ENCODE measurements around the gene DNAJC1. TPM values are rescaled to one million over a fixed set of nuclear protein-coding genes. Genes with fewer than 3 reads are reported as not detected.

DNAJC1 gene
- total RNA-seq, 1 donor from 2014 or later: 12.0 TPM

GRCh38 chr10:21740989-21741388 lies 262.5 kb downstream of the DNAJC1 start:
- no peaks in the 10 kb centered on the region for H3K27me3 ChIP-seq (ENCODE audit: low read depth)
- TF ChIP-seq, protein P1, sequence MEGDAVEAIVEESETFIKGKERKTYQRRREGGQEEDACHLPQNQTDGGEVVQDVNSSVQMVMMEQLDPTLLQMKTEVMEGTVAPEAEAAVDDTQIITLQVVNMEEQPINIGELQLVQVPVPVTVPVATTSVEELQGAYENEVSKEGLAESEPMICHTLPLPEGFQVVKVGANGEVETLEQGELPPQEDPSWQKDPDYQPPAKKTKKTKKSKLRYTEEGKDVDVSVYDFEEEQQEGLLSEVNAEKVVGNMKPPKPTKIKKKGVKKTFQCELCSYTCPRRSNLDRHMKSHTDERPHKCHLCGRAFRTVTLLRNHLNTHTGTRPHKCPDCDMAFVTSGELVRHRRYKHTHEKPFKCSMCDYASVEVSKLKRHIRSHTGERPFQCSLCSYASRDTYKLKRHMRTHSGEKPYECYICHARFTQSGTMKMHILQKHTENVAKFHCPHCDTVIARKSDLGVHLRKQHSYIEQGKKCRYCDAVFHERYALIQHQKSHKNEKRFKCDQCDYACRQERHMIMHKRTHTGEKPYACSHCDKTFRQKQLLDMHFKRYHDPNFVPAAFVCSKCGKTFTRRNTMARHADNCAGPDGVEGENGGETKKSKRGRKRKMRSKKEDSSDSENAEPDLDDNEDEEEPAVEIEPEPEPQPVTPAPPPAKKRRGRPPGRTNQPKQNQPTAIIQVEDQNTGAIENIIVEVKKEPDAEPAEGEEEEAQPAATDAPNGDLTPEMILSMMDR (IDR thresholded peaks at IDR 0.05; ENCODE audit: borderline replicate concordance): no peak
- no peak overlapping the region for H3K27ac ChIP-seq (replicated peaks)
- intact Hi-C loops (cut with micrococcal nuclease): no loop called here
- H3K4me1 ChIP-seq: peaks cover 6% of the 10 kb centered on the region
- no peaks in the 10 kb centered on the region for H3K9me3 ChIP-seq (replicated peaks)
- no peak for DNase-seq
- H3K36me3 ChIP-seq: peaks cover 74% of the 10 kb centered on the region
- no peak overlapping the region for H3K4me3 ChIP-seq

DNA sequence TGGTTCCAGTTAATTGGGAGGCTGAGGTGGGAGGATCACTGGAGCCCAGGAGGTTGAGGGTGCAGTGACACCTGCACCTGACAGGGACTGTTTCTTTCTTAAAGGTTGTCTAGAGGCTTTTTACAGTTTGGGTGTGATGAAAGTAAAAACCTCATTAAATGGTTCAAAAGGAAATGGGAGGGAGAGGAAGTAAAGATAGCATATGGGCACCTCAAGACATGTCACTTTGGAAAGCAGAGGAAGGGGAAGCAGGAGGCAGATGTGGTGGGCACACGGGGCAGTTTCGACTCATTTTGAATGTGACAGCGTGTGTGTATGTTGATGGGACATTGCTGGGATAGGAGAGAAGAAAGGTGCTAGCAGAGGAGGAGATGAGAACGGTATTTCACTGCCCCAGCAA lies 266.4 kb downstream of the DNAJC1 start:
- H3K36me3 ChIP-seq: peaks cover 72% of the 10 kb centered on the region
- intact Hi-C loops (cut with micrococcal nuclease): no loop called here

GRCh38 chr10:21733710-21734109 lies 269.8 kb downstream of the DNAJC1 start:
- intact Hi-C loops (cut with micrococcal nuclease): loop anchor here (5.0 kb wide), 1 partner anchor 221 kb away; no protein-coding TSS in a partner anchor
- Histone ChIP-seq H3K4me3 (no peak overlapping the region), H3K27me3 (ENCODE audit: low read depth) (no peaks in the 10 kb centered on the region), H3K4me1 (no peaks in the 10 kb centered on the region), H3K9me3 (replicated peaks) (no peaks in the 10 kb centered on the region), H3K36me3 (peaks cover 55% of the 10 kb centered on the region), H3K27ac (replicated peaks) (no peak overlapping the region)
- DNase-seq: no peak
- TF ChIP-seq, protein P1 (IDR thresholded peaks at IDR 0.05; ENCODE audit: borderline replicate concordance): no peak

More for the DNA sequence above, 266.4 kb downstream of the DNAJC1 start:
- no peaks in the 10 kb centered on the region for H3K27me3 ChIP-seq (ENCODE audit: low read depth)
- H3K4me1 ChIP-seq: peaks cover 6% of the 10 kb centered on the region
- TF ChIP-seq, protein P1 (IDR thresholded peaks at IDR 0.05; ENCODE audit: borderline replicate concordance): no peak
- H3K9me3 ChIP-seq (replicated peaks): no peaks in the 10 kb centered on the region
- H3K4me3 ChIP-seq: no peak overlapping the region
- no peak for DNase-seq
- H3K27ac ChIP-seq (replicated peaks): no peak overlapping the region

DNA sequence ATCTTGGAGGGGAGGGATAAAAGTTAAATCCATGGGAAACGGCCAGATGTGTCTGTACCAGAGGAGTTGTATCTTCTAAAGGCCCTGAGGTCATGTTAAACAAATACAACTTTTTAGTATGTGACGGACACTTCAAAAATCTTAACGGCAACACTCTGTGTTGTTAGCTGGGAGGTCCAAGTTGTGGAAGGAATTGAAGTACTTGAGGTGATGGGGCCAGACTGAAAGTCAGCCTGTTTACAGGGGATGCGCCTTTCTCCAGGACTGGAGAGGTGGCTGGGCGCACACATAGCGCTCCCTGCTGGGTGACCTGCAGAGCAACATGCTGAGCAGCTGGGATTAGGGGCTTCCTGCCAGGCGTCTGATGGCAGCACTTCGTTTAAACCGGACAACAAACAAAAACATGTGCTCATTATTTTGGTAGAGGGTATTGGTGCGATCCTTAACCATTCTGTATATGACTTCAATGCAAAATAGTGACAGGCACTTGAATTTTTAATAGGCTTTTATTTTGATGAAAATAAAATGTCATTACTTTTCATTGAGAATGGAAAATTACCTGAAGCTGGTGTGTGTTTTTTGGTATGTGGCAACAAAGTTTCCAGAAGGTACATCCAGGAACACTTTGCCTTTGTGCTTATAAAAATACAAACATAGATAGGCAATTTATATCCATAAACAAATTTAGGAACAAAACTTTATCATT lies 271.3 kb downstream of the DNAJC1 start:
- Histone ChIP-seq H3K27me3 (ENCODE audit: low read depth) (no peaks in the 10 kb centered on the region), H3K9me3 (replicated peaks) (no peaks in the 10 kb centered on the region), H3K27ac (replicated peaks) (no peak overlapping the region), H3K4me3 (no peak overlapping the region), H3K36me3 (peaks cover 52% of the 10 kb centered on the region), H3K4me1 (no peaks in the 10 kb centered on the region)
- intact Hi-C loops (cut with micrococcal nuclease): loop anchor here (5.0 kb wide), 1 partner anchor 220 kb away; no protein-coding TSS in a partner anchor
- peak; percentile 62 for DNase-seq
- TF ChIP-seq, protein P1 (IDR thresholded peaks at IDR 0.05; ENCODE audit: borderline replicate concordance): peak; percentile 95

- H3K4me3 ChIP-seq: no peak overlapping the region
- peaks cover 22% of the 10 kb centered on the region for H3K4me1 ChIP-seq
- H3K9me3 ChIP-seq (replicated peaks): no peaks in the 10 kb centered on the region
- no peak for DNase-seq
- H3K27ac ChIP-seq (replicated peaks): no peak overlapping the region
- H3K27me3 ChIP-seq (ENCODE audit: low read depth): no peaks in the 10 kb centered on the region
- TF ChIP-seq, protein P1 (IDR thresholded peaks at IDR 0.05; ENCODE audit: borderline replicate concordance): no peak
- intact Hi-C loops (cut with micrococcal nuclease): loop anchor here (10.0 kb wide), 1 partner anchor 54 kb away; no protein-coding TSS in a partner anchor
- H3K36me3 ChIP-seq: peaks cover 26% of the 10 kb centered on the region
These were observed 274.9 kb downstream of the DNAJC1 start for GRCh38 chr10:21728618-21729017.
